K562 (cell line): ENCODE results near the gene HCFC1R1. TPM values are rescaled to one million over a fixed set of nuclear protein-coding genes. Genes with fewer than 3 reads are reported as not detected.

Experiments used
- ATAC-seq: fragments of 200-7000 bp; cut with Tn5 transposase; 3 replicates; pipeline ENCODE4 v1.9.1; 2020; ENCODE audit warnings: moderate library complexity
- BruUV-seq: library from RNA; stranded (reverse); fragments of 400-500 nt; replicated peaks from 2 replicates; lab custom pipeline; 2021; lab: Mats Ljungman, UMichigan
- CTCF ChIA-PET: fragments of 300-600 bp; formaldehyde crosslinking; extraction: SDS; loops from one replicate; lab custom pipeline; 2021; ENCODE audit warnings: low intra/inter-chr PET ratio; lab: Yijun Ruan, JAX
- POLR2A ChIA-PET: fragments of 300-600, 350-650 bp; sonication (Branson Sonifier 250); formaldehyde crosslinking; extraction: SDS; loops from one replicate; lab custom pipeline; 2021; ENCODE audit warnings: antibody characterized with exemption, inconsistent platforms; lab: Yijun Ruan, JAX
- DNase-seq, 4 experiments: peaks; one replicate each; pipeline versions ENCODE4 v3.0.0 to v3.0.0-alpha.2; 2011 to 2018; ENCODE audit warnings: low spot score in 3 of 4, mixed read lengths in 3 of 4; ENCODE audit errors: extremely low read depth in 1 of 4
- FAIRE-seq: peaks from 2 replicates; lab custom pipeline; 2011; peaks lifted over from hg19 to GRCh38; lab: Jason Lieb, UNC
- H2AFZ ChIP-seq: 2 replicates; pipeline ENCODE4 v1.6.0; 2011; ENCODE audit warnings: low read depth, low read length, control low read depth, inconsistent platforms
- H3K27ac ChIP-seq: fragments of 200-600 bp; 3 replicates; pipeline ENCODE4 v1.8.0; 2011; ENCODE audit warnings: low read depth, mild to moderate bottlenecking, control low read depth, inconsistent platforms, low read length, moderate library complexity, mixed read lengths; ENCODE audit errors: extremely low read depth
- H3K27me3 ChIP-seq, 2 experiments: fragments of 300-600 bp in 1 of 2; 2 replicates in 1 of 2; 3 replicates in 1 of 2; pipeline versions ENCODE4 v1.6.0 to v1.8.0; 2011; ENCODE audit warnings: inconsistent platforms in 2 of 2, low read length in 2 of 2, mild to moderate bottlenecking in 1 of 2, mixed read lengths in 1 of 2, moderate library complexity in 1 of 2; ENCODE audit not compliant: control insufficient read depth in 2 of 2, insufficient read depth in 2 of 2
- H3K36me3 ChIP-seq: fragments of 300-600 bp; 3 replicates; pipeline ENCODE4 v1.8.0; 2011; ENCODE audit warnings: mild to moderate bottlenecking, low read length, inconsistent platforms; ENCODE audit not compliant: control insufficient read depth, insufficient read depth
- H3K4me1 ChIP-seq, 2 experiments: fragments of 200-600 bp in 1 of 2; replicated peaks in 1 of 2; 2 replicates in 1 of 2; 3 replicates in 1 of 2; pipeline versions ENCODE4 v1.5.1 to v1.8.0; 2011; ENCODE audit warnings: inconsistent platforms in 2 of 2, low read length in 2 of 2, mild to moderate bottlenecking in 1 of 2, mixed read lengths in 1 of 2, moderate library complexity in 1 of 2; ENCODE audit not compliant: control insufficient read depth in 2 of 2, insufficient read depth in 2 of 2
- H3K4me2 ChIP-seq: 2 replicates; pipeline ENCODE4 v1.6.1; 2011; ENCODE audit warnings: low read length, control low read depth, inconsistent platforms, mixed read lengths; ENCODE audit not compliant: insufficient read depth
- H3K4me3 ChIP-seq: fragments of 200-600 bp; sonication (generic), shearing (Covaris generic); 2 replicates; pipeline ENCODE4 v1.5.1; 2016; ENCODE audit warnings: control low read depth, inconsistent platforms
- H3K79me2 ChIP-seq: fragments of 200-600 bp; 3 replicates; pipeline ENCODE4 v1.8.0; 2011; ENCODE audit warnings: low read length, inconsistent platforms; ENCODE audit not compliant: control insufficient read depth, insufficient read depth
- H3K9ac ChIP-seq, 2 experiments: 2 replicates each; pipeline versions ENCODE4 v1.6.0 to v1.6.1; 2011; ENCODE audit warnings: low read depth in 2 of 2, low read length in 2 of 2, control low read depth in 1 of 2, inconsistent platforms in 1 of 2, mild to moderate bottlenecking in 1 of 2, mixed read lengths in 1 of 2; ENCODE audit not compliant: insufficient read depth in 1 of 2
- H3K9me1 ChIP-seq: one replicate; pipeline ENCODE4 v1.6.0; 2011; ENCODE audit warnings: inconsistent platforms, mild to moderate bottlenecking, low read length, moderate library complexity; ENCODE audit not compliant: control insufficient read depth, insufficient read depth
- H3K9me3 ChIP-seq: replicated peaks from 2 replicates; pipeline ENCODE4 v1.5.1; 2011; ENCODE audit warnings: low read depth, low read length, inconsistent platforms; ENCODE audit not compliant: control insufficient read depth, insufficient read depth
- H4K20me1 ChIP-seq: replicated peaks from 2 replicates; pipeline ENCODE4 v1.6.1; 2011; ENCODE audit warnings: low read length, inconsistent platforms, mixed read lengths; ENCODE audit not compliant: control insufficient read depth, insufficient read depth
- ETV1 ChIP-seq: fragments of 450-650 bp; conservative IDR thresholded peaks from 2 replicates; pipeline ENCODE4 v1.6.1; 2016; ENCODE audit warnings: missing genetic modification characterization, control low read depth, low read depth, missing compliant biosample characterization
- HSF4 ChIP-seq: fragments of 250-450 bp; sonication (Bioruptor Pico); IDR thresholded peaks from 2 replicates; pipeline ENCODE4 v2.1.2; 2022; ENCODE audit warnings: mild to moderate bottlenecking, moderate library complexity, borderline replicate concordance
- KLF1 ChIP-seq: fragments of 450-650 bp; IDR thresholded peaks from 2 replicates; pipeline ENCODE4 v1.6.1; 2016; ENCODE audit warnings: missing genetic modification characterization, missing compliant biosample characterization
- ZNF165 ChIP-seq: fragments of 250-450 bp; sonication (Bioruptor Pico); IDR thresholded peaks from 2 replicates; pipeline ENCODE4 v1.4.0; 2020; ENCODE audit warnings: borderline replicate concordance
- ZNF445 ChIP-seq: fragments of 250-450 bp; sonication (Bioruptor Pico); IDR thresholded peaks from 2 replicates; pipeline ENCODE4 v1.4.0; 2020; ENCODE audit warnings: low read depth, mild to moderate bottlenecking, moderate library complexity
- WGBS: fragments of 100-300 bp; shearing (Covaris generic); methylation state at CpG from one replicate; pipeline ENCODE4 v1.1.6; 2016; ENCODE audit warnings: low coverage, mixed read lengths; ENCODE audit not compliant: insufficient coverage; ENCODE audit errors: missing lambda C conversion rate; 5-methylcytosine and 5-hydroxymethylcytosine counted together
- in situ Hi-C: fragments of 300-500 bp; cut with MboI; formaldehyde crosslinking; loops from 4 replicates; pipeline ENCODE4 v1.15.0; 2018; ENCODE audit warnings: inconsistent platforms, mixed read lengths
- intact Hi-C: fragments of 100-400 bp; cut with micrococcal nuclease; formaldehyde crosslinking; loops from 2 replicates; pipeline ENCODE4 v1.14.2; 2022
- polyA plus RNA-seq, 8 experiments: library from polyadenylated mRNA; depleted of rRNA in 4 of 8; stranded (reverse) in 5 of 8; unstranded in 3 of 8; fragments of >200 nt; fragmentation: Nextera tagmentation in 2 of 8; fragmentation: Illumina TruSeq in 1 of 8; extraction: Ambion mirVana in 2 of 8; extraction: Trizol in 1 of 8; gene quantifications; 2 replicates each; pipeline versions ENCODE4 v1.2.1 to v1.2.3, GENCODE V29; 2011 to 2014; ENCODE audit warnings: inconsistent platforms in 1 of 8, missing spikeins in 1 of 8
- total RNA-seq, 7 experiments: library from RNA; depleted of rRNA in 6 of 7; stranded (reverse); fragments of >200 nt in 6 of 7; fragmentation: Illumina TruSeq in 2 of 7; extraction: Trizol in 2 of 7; gene quantifications; 2 replicates each; pipeline versions ENCODE4 v1.2.1 to v1.2.3, GENCODE V29; 2011 to 2021; ENCODE audit warnings: low replicate concordance in 1 of 7
- TF ChIP-seq, protein P1 (sequence below): fragments of 250-450 bp; sonication (Bioruptor Pico); IDR thresholded peaks from 2 replicates; pipeline ENCODE4 v1.4.0; 2020

Gene HCFC1R1
- total and polyA plus RNA-seq, 9 of the 15 experiments (the other 6 are each of a cell fraction or from before 2014, with no cell fraction given): 2.2 to 29.0 (median 11.2) TPM

- WGBS: 8% methylated on average over 5 of the region's 5 CpGs
- in situ Hi-C loops: no loop called here
- Histone ChIP-seq H3K9me3 (no peaks in the 10 kb centered on the region), H3K36me3 (no peaks in the 10 kb centered on the region), H3K79me2 (no peaks in the 10 kb centered on the region), H2AFZ (no peak overlapping the region), H3K4me2 (no peak overlapping the region), H3K27me3 (peaks cover 9 to 43% of the 10 kb centered on the region in 2 experiments; a peak in 4 of 5 replicates), H3K9ac (0 out of 4 replicates have a peak overlapping the region, but pooled peaks of 1 of the 2 experiments have one; percentile 28), H4K20me1 (no peaks in the 10 kb centered on the region; the same call in 1 of the 2 replicates), H3K4me1 (peaks cover 3 to 27% of the 10 kb centered on the region in 2 experiments; a peak in 3 of 5 replicates), H3K27ac (no peak overlapping the region), H3K9me1 (no peaks in the 10 kb centered on the region), H3K4me3 (no peak overlapping the region)
- CTCF ChIA-PET: no interaction called here
- POLR2A ChIA-PET: interaction anchor here (0.6 kb wide), 1 partner anchor 236 kb away, joined by 3 read pairs; no protein-coding TSS in a partner anchor
- TF ChIP-seq ZNF445 (no peak), HSF4 (no peak), ETV1 (no peak), ZNF165 (no peak), KLF1 (no peak)
- TF ChIP-seq, protein P1, sequence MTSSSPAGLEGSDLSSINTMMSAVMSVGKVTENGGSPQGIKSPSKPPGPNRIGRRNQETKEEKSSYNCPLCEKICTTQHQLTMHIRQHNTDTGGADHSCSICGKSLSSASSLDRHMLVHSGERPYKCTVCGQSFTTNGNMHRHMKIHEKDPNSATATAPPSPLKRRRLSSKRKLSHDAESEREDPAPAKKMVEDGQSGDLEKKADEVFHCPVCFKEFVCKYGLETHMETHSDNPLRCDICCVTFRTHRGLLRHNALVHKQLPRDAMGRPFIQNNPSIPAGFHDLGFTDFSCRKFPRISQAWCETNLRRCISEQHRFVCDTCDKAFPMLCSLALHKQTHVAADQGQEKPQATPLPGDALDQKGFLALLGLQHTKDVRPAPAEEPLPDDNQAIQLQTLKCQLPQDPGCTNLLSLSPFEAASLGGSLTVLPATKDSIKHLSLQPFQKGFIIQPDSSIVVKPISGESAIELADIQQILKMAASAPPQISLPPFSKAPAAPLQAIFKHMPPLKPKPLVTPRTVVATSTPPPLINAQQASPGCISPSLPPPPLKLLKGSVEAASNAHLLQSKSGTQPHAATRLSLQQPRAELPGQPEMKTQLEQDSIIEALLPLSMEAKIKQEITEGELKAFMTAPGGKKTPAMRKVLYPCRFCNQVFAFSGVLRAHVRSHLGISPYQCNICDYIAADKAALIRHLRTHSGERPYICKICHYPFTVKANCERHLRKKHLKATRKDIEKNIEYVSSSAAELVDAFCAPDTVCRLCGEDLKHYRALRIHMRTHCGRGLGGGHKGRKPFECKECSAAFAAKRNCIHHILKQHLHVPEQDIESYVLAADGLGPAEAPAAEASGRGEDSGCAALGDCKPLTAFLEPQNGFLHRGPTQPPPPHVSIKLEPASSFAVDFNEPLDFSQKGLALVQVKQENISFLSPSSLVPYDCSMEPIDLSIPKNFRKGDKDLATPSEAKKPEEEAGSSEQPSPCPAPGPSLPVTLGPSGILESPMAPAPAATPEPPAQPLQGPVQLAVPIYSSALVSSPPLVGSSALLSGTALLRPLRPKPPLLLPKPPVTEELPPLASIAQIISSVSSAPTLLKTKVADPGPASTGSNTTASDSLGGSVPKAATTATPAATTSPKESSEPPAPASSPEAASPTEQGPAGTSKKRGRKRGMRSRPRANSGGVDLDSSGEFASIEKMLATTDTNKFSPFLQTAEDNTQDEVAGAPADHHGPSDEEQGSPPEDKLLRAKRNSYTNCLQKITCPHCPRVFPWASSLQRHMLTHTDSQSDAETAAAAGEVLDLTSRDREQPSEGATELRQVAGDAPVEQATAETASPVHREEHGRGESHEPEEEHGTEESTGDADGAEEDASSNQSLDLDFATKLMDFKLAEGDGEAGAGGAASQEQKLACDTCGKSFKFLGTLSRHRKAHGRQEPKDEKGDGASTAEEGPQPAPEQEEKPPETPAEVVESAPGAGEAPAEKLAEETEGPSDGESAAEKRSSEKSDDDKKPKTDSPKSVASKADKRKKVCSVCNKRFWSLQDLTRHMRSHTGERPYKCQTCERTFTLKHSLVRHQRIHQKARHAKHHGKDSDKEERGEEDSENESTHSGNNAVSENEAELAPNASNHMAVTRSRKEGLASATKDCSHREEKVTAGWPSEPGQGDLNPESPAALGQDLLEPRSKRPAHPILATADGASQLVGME: no peak
- FAIRE-seq (no peak), DNase-seq (no peak), ATAC-seq (no peak)
- no TSS peak for BruUV-seq
- intact Hi-C loops: loop anchor here (10.0 kb wide), 1 partner anchor 124 kb away; no protein-coding TSS in a partner anchor
Measured at GRCh38 chr16:3050487-3050886, 26.7 kb upstream of the HCFC1R1 start.
